ENCODE data around the gene NDUFB11.

Gene NDUFB11

GRCh38 chrX:47191331-47191730, 46.8 kb upstream of the NDUFB11 start:
- Histone ChIP-seq H3F3A (ENCODE audit: low read depth) (no peaks in the 10 kb centered on the region), H3K4me3 (ENCODE audit: low read length, poor library complexity, severe bottlenecking) (peak overlapping the region; percentile 97), H3K9me3 (ENCODE audit: insufficient read depth, low read depth, low read length) (no peaks in the 10 kb centered on the region), H2AFZ (ENCODE audit: low read length) (peak overlapping the region; percentile 55), H4K20me1 (ENCODE audit: insufficient read depth, low read length, poor library complexity, severe bottlenecking) (peaks cover 17% of the 10 kb centered on the region), H3K27me3 (ENCODE audit: insufficient read depth, low read length, poor library complexity, severe bottlenecking) (peaks cover 5% of the 10 kb centered on the region), H3K4me1 (ENCODE audit: insufficient read depth, low read length, poor library complexity, severe bottlenecking) (peaks cover 9% of the 10 kb centered on the region), H3K36me3 (ENCODE audit: insufficient read depth, low read length) (peaks cover 7% of the 10 kb centered on the region; the same call in 1 of the 2 replicates), H3K79me2 (ENCODE audit: insufficient read depth, low read length) (peaks cover 40% of the 10 kb centered on the region), H3K9ac (ENCODE audit: low read depth, low read length, poor library complexity, severe bottlenecking) (peak overlapping the region; percentile 91), H3K4me2 (ENCODE audit: low read depth, low read length, poor library complexity, severe bottlenecking) (peak overlapping the region; percentile 72), H3K9me2 (replicated peaks; ENCODE audit: low read depth, low read length) (no peaks in the 10 kb centered on the region)
- TF ChIP-seq EZH2phosphoT487 (IDR thresholded peaks at IDR 0.05; ENCODE audit: borderline replicate concordance) = no peak
- TF ChIP-seq, protein P1, sequence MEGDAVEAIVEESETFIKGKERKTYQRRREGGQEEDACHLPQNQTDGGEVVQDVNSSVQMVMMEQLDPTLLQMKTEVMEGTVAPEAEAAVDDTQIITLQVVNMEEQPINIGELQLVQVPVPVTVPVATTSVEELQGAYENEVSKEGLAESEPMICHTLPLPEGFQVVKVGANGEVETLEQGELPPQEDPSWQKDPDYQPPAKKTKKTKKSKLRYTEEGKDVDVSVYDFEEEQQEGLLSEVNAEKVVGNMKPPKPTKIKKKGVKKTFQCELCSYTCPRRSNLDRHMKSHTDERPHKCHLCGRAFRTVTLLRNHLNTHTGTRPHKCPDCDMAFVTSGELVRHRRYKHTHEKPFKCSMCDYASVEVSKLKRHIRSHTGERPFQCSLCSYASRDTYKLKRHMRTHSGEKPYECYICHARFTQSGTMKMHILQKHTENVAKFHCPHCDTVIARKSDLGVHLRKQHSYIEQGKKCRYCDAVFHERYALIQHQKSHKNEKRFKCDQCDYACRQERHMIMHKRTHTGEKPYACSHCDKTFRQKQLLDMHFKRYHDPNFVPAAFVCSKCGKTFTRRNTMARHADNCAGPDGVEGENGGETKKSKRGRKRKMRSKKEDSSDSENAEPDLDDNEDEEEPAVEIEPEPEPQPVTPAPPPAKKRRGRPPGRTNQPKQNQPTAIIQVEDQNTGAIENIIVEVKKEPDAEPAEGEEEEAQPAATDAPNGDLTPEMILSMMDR (conservative IDR thresholded peaks at IDR 0.05; ENCODE audit: low read length) = no peak

- no peak for TF ChIP-seq EZH2phosphoT487 (IDR thresholded peaks at IDR 0.05; ENCODE audit: borderline replicate concordance)
- TF ChIP-seq, protein P1 (conservative IDR thresholded peaks at IDR 0.05; ENCODE audit: low read length) = no peak
- no peaks in the 10 kb centered on the region for H3K9me2 ChIP-seq (replicated peaks; ENCODE audit: low read depth, low read length)
- H3K36me3 ChIP-seq (ENCODE audit: insufficient read depth, low read length) = peaks cover 13% of the 10 kb centered on the region; the same call in 1 of the 2 replicates
- H3K4me3 ChIP-seq (ENCODE audit: low read length, poor library complexity, severe bottlenecking) = peak overlapping the region; percentile 97
- H4K20me1 ChIP-seq (ENCODE audit: insufficient read depth, low read length, poor library complexity, severe bottlenecking) = peaks cover 11% of the 10 kb centered on the region
- H3K27me3 ChIP-seq (ENCODE audit: insufficient read depth, low read length, poor library complexity, severe bottlenecking) = peaks cover 5% of the 10 kb centered on the region
- H3F3A ChIP-seq (ENCODE audit: low read depth) = no peaks in the 10 kb centered on the region
- peak overlapping the region; percentile 91 for H3K9ac ChIP-seq (ENCODE audit: low read depth, low read length, poor library complexity, severe bottlenecking)
- H3K79me2 ChIP-seq (ENCODE audit: insufficient read depth, low read length) = peaks cover 34% of the 10 kb centered on the region
- peak overlapping the region; percentile 72 for H3K4me2 ChIP-seq (ENCODE audit: low read depth, low read length, poor library complexity, severe bottlenecking)
- no peaks in the 10 kb centered on the region for H3K9me3 ChIP-seq (ENCODE audit: insufficient read depth, low read depth, low read length)
- peak overlapping the region; percentile 76 for H2AFZ ChIP-seq (ENCODE audit: low read length)
- H3K4me1 ChIP-seq (ENCODE audit: insufficient read depth, low read length, poor library complexity, severe bottlenecking) = peaks cover 3% of the 10 kb centered on the region
These were observed 46.2 kb upstream of the NDUFB11 start for GRCh38 chrX:47190445-47191269.

- Histone ChIP-seq H3K4me3 (ENCODE audit: low read length, poor library complexity, severe bottlenecking) (no peak overlapping the region), H3K4me2 (ENCODE audit: low read depth, low read length, poor library complexity, severe bottlenecking) (peak overlapping the region; percentile 72), H3K9ac (ENCODE audit: low read depth, low read length, poor library complexity, severe bottlenecking) (no peak overlapping the region)
These were observed 45.4 kb upstream of the NDUFB11 start for GRCh38 chrX:47189906-47190305.

More at GRCh38 chrX:47189906-47190305, 45.4 kb upstream of the NDUFB11 start:
- Histone ChIP-seq H3K9me3 (ENCODE audit: insufficient read depth, low read depth, low read length) (no peaks in the 10 kb centered on the region), H4K20me1 (ENCODE audit: insufficient read depth, low read length, poor library complexity, severe bottlenecking) (peaks cover 10% of the 10 kb centered on the region), H3K36me3 (ENCODE audit: insufficient read depth, low read length) (peaks cover 15% of the 10 kb centered on the region; the same call in 1 of the 2 replicates), H3K4me1 (ENCODE audit: insufficient read depth, low read length, poor library complexity, severe bottlenecking) (no peaks in the 10 kb centered on the region), H2AFZ (ENCODE audit: low read length) (no peak overlapping the region; the same call in 1 of the 2 replicates), H3K79me2 (ENCODE audit: insufficient read depth, low read length) (peaks cover 26% of the 10 kb centered on the region), H3F3A (ENCODE audit: low read depth) (no peaks in the 10 kb centered on the region), H3K9me2 (replicated peaks; ENCODE audit: low read depth, low read length) (no peaks in the 10 kb centered on the region), H3K27me3 (ENCODE audit: insufficient read depth, low read length, poor library complexity, severe bottlenecking) (peaks cover 5% of the 10 kb centered on the region)
- TF ChIP-seq, protein P1 (conservative IDR thresholded peaks at IDR 0.05; ENCODE audit: low read length) = no peak
- no peak for TF ChIP-seq EZH2phosphoT487 (IDR thresholded peaks at IDR 0.05; ENCODE audit: borderline replicate concordance)
